ENCODE data around the gene PHKA1.

DNA sequence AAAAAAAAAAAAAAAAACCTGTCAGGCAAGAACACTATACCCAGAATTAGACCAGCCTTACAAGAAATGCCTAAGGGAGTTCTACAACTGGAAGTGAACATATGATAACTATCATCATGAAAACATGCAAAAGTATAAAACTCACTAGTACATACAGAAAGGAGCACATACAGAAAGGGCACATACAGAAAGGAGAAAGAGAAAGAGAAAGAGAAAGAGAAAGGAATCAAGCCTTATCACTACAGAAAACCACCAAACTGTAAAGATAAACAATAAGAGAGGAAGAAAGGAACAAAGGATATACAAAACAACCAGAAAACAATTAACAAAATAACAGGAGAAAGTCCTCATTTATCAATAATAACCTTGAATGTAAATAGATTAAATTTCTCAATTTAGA is 50.4 kb downstream of the PHKA1 start:
- TF ChIP-seq, protein P1, sequence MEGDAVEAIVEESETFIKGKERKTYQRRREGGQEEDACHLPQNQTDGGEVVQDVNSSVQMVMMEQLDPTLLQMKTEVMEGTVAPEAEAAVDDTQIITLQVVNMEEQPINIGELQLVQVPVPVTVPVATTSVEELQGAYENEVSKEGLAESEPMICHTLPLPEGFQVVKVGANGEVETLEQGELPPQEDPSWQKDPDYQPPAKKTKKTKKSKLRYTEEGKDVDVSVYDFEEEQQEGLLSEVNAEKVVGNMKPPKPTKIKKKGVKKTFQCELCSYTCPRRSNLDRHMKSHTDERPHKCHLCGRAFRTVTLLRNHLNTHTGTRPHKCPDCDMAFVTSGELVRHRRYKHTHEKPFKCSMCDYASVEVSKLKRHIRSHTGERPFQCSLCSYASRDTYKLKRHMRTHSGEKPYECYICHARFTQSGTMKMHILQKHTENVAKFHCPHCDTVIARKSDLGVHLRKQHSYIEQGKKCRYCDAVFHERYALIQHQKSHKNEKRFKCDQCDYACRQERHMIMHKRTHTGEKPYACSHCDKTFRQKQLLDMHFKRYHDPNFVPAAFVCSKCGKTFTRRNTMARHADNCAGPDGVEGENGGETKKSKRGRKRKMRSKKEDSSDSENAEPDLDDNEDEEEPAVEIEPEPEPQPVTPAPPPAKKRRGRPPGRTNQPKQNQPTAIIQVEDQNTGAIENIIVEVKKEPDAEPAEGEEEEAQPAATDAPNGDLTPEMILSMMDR (IDR thresholded peaks at IDR 0.05; ENCODE audit: low read depth, low read length, missing input control): no peak
- TF ChIP-seq, protein P2, sequence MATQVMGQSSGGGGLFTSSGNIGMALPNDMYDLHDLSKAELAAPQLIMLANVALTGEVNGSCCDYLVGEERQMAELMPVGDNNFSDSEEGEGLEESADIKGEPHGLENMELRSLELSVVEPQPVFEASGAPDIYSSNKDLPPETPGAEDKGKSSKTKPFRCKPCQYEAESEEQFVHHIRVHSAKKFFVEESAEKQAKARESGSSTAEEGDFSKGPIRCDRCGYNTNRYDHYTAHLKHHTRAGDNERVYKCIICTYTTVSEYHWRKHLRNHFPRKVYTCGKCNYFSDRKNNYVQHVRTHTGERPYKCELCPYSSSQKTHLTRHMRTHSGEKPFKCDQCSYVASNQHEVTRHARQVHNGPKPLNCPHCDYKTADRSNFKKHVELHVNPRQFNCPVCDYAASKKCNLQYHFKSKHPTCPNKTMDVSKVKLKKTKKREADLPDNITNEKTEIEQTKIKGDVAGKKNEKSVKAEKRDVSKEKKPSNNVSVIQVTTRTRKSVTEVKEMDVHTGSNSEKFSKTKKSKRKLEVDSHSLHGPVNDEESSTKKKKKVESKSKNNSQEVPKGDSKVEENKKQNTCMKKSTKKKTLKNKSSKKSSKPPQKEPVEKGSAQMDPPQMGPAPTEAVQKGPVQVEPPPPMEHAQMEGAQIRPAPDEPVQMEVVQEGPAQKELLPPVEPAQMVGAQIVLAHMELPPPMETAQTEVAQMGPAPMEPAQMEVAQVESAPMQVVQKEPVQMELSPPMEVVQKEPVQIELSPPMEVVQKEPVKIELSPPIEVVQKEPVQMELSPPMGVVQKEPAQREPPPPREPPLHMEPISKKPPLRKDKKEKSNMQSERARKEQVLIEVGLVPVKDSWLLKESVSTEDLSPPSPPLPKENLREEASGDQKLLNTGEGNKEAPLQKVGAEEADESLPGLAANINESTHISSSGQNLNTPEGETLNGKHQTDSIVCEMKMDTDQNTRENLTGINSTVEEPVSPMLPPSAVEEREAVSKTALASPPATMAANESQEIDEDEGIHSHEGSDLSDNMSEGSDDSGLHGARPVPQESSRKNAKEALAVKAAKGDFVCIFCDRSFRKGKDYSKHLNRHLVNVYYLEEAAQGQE (IDR thresholded peaks at IDR 0.05): no peak
- TF ChIP-seq FOXA2 (IDR thresholded peaks at IDR 0.05) (no peak), TAF1 (conservative IDR thresholded peaks at IDR 0.05) (no peak), YY1 (IDR thresholded peaks at IDR 0.05) (no peak), SP1 (IDR thresholded peaks at IDR 0.05) (no peak)
- TF ChIP-seq, protein P3, sequence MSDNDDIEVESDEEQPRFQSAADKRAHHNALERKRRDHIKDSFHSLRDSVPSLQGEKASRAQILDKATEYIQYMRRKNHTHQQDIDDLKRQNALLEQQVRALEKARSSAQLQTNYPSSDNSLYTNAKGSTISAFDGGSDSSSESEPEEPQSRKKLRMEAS (IDR thresholded peaks at IDR 0.05): no peak
- TF ChIP-seq, protein P4, sequence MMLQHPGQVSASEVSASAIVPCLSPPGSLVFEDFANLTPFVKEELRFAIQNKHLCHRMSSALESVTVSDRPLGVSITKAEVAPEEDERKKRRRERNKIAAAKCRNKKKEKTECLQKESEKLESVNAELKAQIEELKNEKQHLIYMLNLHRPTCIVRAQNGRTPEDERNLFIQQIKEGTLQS (IDR thresholded peaks at IDR 0.05): no peak

All from liver (tissue), 3 donors.